ENCODE results near the gene NCAPH2. TPM values are rescaled to one million over a fixed set of nuclear protein-coding genes. Genes with fewer than 3 reads are reported as not detected.

NCAPH2 gene
- total and polyA plus RNA-seq, 2 of the 8 experiments (the other 6 are each of a cell fraction or from before 2014, with no cell fraction given), result 62.2 to 81.6 TPM

- TF ChIP-seq CHD7 (IDR thresholded peaks at IDR 0.05; ENCODE audit: insufficient replicate concordance, low read length) (no peak), KDM1A (IDR thresholded peaks at IDR 0.05; ENCODE audit: borderline replicate concordance, low read length) (no peak), MAX (IDR thresholded peaks at IDR 0.05) (no peak), FOSL1 (IDR thresholded peaks at IDR 0.05; ENCODE audit: insufficient read depth, low read depth, low read length) (no peak), USF2 (IDR thresholded peaks at IDR 0.05; ENCODE audit: low read length) (no peak)
These were observed 29.7 kb downstream of the NCAPH2 start (continued) for GRCh38 chr22:50537765-50538164.

Data from H1 (cell line).